ENCODE measurements around the gene U2AF2.
"Not testable (repeated sequence)": the region's sequence is repeated elsewhere in the genome, so short reads cannot be mapped to it uniquely, and the experiment has no call there.

Gene U2AF2

GRCh38 chr19:55712804-55713631, 58.2 kb downstream of the U2AF2 start:
- no peaks in the 10 kb centered on the region for H3K9me3 ChIP-seq (ENCODE audit: insufficient read depth, low read length)
- H3K27ac ChIP-seq (ENCODE audit: low read length) = no peak overlapping the region
- H3K79me2 ChIP-seq (ENCODE audit: low read length) = no peaks in the 10 kb centered on the region
- H3K4me1 ChIP-seq (ENCODE audit: low read length) = no peaks in the 10 kb centered on the region
- no peak for TF ChIP-seq EZH2phosphoT487 (IDR thresholded peaks at IDR 0.05; ENCODE audit: low read depth)
- TF ChIP-seq, protein P1, sequence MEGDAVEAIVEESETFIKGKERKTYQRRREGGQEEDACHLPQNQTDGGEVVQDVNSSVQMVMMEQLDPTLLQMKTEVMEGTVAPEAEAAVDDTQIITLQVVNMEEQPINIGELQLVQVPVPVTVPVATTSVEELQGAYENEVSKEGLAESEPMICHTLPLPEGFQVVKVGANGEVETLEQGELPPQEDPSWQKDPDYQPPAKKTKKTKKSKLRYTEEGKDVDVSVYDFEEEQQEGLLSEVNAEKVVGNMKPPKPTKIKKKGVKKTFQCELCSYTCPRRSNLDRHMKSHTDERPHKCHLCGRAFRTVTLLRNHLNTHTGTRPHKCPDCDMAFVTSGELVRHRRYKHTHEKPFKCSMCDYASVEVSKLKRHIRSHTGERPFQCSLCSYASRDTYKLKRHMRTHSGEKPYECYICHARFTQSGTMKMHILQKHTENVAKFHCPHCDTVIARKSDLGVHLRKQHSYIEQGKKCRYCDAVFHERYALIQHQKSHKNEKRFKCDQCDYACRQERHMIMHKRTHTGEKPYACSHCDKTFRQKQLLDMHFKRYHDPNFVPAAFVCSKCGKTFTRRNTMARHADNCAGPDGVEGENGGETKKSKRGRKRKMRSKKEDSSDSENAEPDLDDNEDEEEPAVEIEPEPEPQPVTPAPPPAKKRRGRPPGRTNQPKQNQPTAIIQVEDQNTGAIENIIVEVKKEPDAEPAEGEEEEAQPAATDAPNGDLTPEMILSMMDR (IDR thresholded peaks at IDR 0.05; ENCODE audit: low read depth, low read length) = no peak
- no peak overlapping the region for H2AFZ ChIP-seq (ENCODE audit: low read depth, low read length)
- H3K4me3 ChIP-seq (ENCODE audit: low read length) = no peak overlapping the region
- H3K4me2 ChIP-seq (ENCODE audit: low read length) = no peak overlapping the region
- H3K36me3 ChIP-seq (replicated peaks; ENCODE audit: low read depth, low read length) = no peaks in the 10 kb centered on the region
- H4K20me1 ChIP-seq (ENCODE audit: insufficient read depth, low read length) = no peaks in the 10 kb centered on the region
- H3K27me3 ChIP-seq (ENCODE audit: low read depth, low read length) = 0 out of 2 replicates have a peak, but pooled peaks cover 7% of the 10 kb centered on the region
- no peak overlapping the region for H3K9ac ChIP-seq (ENCODE audit: low read length)

GRCh38 chr19:55716531-55716930, 61.7 kb downstream of the U2AF2 start:
- H3K79me2 ChIP-seq (ENCODE audit: low read length) = no peaks in the 10 kb centered on the region
- no peaks in the 10 kb centered on the region for H3K4me1 ChIP-seq (ENCODE audit: low read length)
- no peak overlapping the region for H3K27ac ChIP-seq (ENCODE audit: low read length)
- H3K27me3 ChIP-seq (ENCODE audit: low read depth, low read length) = peaks cover 15% of the 10 kb centered on the region; the same call in 1 of the 2 replicates
- no peak for TF ChIP-seq EZH2phosphoT487 (IDR thresholded peaks at IDR 0.05; ENCODE audit: low read depth)
- TF ChIP-seq, protein P1 (IDR thresholded peaks at IDR 0.05; ENCODE audit: low read depth, low read length) = no peak
- H3K9ac ChIP-seq (ENCODE audit: low read length) = no peak overlapping the region
- no peak overlapping the region for H3K4me2 ChIP-seq (ENCODE audit: low read length)
- H4K20me1 ChIP-seq (ENCODE audit: insufficient read depth, low read length) = no peaks in the 10 kb centered on the region
- no peaks in the 10 kb centered on the region for H3K9me3 ChIP-seq (ENCODE audit: insufficient read depth, low read length)
- no peaks in the 10 kb centered on the region for H3K36me3 ChIP-seq (replicated peaks; ENCODE audit: low read depth, low read length)
- no peak overlapping the region for H3K4me3 ChIP-seq (ENCODE audit: low read length)
- no peak overlapping the region for H2AFZ ChIP-seq (ENCODE audit: low read depth, low read length)

DNA sequence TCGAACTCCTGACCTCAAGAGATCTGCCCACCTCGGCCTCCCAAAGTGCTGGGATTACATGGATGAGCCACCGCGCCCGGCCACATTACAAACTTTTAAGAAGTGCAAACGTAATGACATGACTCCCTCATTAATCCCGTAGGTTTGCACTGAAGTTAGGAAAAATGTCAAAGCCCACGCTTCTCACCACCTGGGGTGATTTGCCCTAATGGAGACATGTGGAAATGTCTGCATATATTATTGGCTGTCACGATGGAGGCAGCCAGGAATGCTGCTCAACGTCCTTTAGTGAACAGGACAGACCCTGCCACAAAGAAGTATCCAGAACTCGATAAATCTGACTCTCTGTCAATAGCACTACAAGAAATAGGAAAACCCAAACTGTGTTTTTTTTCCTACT, 62.4 kb downstream of the U2AF2 start:
- H3K9me3 ChIP-seq (ENCODE audit: insufficient read depth, low read length) = no peaks in the 10 kb centered on the region
- no peak overlapping the region for H3K9ac ChIP-seq (ENCODE audit: low read length)
- H3K79me2 ChIP-seq (ENCODE audit: low read length) = no peaks in the 10 kb centered on the region
- no peak overlapping the region for H3K4me2 ChIP-seq (ENCODE audit: low read length)
- H3K27me3 ChIP-seq (ENCODE audit: low read depth, low read length) = peaks cover 15% of the 10 kb centered on the region; the same call in 1 of the 2 replicates
- H4K20me1 ChIP-seq (ENCODE audit: insufficient read depth, low read length) = no peaks in the 10 kb centered on the region
- H3K4me3 ChIP-seq (ENCODE audit: low read length) = no peak overlapping the region
- no peak overlapping the region for H2AFZ ChIP-seq (ENCODE audit: low read depth, low read length)
- no peak overlapping the region for H3K27ac ChIP-seq (ENCODE audit: low read length)
- H3K4me1 ChIP-seq (ENCODE audit: low read length) = no peaks in the 10 kb centered on the region
- TF ChIP-seq, protein P1 (IDR thresholded peaks at IDR 0.05; ENCODE audit: low read depth, low read length) = no peak
- no peak for TF ChIP-seq EZH2phosphoT487 (IDR thresholded peaks at IDR 0.05; ENCODE audit: low read depth)
- H3K36me3 ChIP-seq (replicated peaks; ENCODE audit: low read depth, low read length) = no peaks in the 10 kb centered on the region

DNA sequence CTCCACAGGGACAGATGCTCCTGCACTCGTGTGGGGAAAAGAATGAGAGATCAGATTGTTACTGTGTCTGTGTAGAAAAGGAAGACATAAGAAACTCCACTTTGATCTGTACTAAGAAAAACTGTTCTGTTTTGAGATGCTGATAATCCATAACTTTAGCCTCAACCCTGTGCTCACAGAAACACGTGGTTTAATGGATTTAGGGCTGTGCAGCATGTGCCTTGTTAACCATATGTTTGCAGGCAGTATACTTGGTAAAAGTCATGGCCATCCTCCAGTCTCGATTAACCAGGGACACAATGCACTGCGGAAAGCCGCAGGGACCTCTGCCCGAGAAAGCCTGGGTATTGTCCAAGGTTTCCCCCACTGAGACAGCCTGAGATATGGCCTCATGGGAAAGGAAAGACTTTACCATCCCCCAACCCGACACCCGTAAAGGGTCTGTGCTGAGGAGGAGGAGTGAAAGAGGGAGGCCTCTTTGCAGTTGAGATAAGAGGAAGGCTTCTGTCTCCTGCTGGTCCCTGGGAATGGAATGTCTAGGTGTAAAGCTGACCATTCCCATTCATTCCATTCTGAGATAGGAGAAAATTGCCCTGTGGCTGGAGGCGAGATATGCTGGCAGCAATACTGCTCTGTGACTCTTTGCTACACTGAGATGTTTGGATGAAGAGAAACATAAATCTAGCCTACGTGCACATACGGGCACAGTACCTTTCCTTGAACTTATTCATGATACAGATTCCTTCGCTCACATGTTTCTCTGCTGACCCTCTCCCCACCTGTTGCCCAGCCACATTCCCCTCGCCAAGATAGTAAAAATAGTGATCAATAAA, 63.3 kb downstream of the U2AF2 start:
- not testable (repeated sequence) for H2AFZ ChIP-seq (ENCODE audit: low read depth, low read length); H3K9me3 ChIP-seq (ENCODE audit: insufficient read depth, low read length); H3K9ac ChIP-seq (ENCODE audit: low read length); H3K79me2 ChIP-seq (ENCODE audit: low read length); H3K27ac ChIP-seq (ENCODE audit: low read length); H3K4me2 ChIP-seq (ENCODE audit: low read length); H3K4me3 ChIP-seq (ENCODE audit: low read length); H3K36me3 ChIP-seq (replicated peaks; ENCODE audit: low read depth, low read length); H3K4me1 ChIP-seq (ENCODE audit: low read length); H4K20me1 ChIP-seq (ENCODE audit: insufficient read depth, low read length)
- peaks cover 15% of the 10 kb centered on the region; the same call in 1 of the 2 replicates for H3K27me3 ChIP-seq (ENCODE audit: low read depth, low read length)

Measured in OCI-LY3 (cell line).